IPS-18c (cell line): Measurements from ENCODE around the gene FAM193B.

Source experiments
- H3K4me3 ChIP-seq: 2 replicates; pipeline ENCODE4 v1.7.0; 2013; ENCODE audit warnings: low read depth, mild to moderate bottlenecking, low read length, moderate library complexity; ENCODE audit not compliant: insufficient read depth
- H3K9me3 ChIP-seq: one replicate; pipeline ENCODE4 v1.6.1; 2013; ENCODE audit warnings: mild to moderate bottlenecking, low read length, moderate library complexity; ENCODE audit not compliant: control insufficient read depth, insufficient read depth

FAM193B gene

DNA sequence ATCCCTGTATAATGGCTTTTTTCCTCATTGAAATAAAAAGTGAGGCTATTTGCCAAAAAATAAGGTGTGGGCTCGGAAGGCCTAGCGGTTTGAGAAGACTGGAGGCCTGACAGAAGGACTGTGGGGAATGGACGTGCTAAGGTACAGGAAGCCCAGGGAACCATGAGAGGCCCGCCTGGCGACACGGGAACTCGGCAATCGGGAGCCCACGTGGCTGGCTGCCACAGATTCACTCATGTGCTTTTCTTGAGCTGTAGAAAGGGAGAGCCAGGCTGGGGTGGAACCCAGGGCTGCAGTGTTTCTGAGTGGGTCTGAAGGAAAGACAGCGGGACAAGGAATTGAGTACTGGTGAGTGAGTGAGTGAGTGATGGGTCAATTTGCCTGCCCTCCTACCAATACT lies 25.7 kb downstream of the FAM193B start:
- Histone ChIP-seq H3K4me3 (no peak overlapping the region), H3K9me3 (no peaks in the 10 kb centered on the region)

DNA sequence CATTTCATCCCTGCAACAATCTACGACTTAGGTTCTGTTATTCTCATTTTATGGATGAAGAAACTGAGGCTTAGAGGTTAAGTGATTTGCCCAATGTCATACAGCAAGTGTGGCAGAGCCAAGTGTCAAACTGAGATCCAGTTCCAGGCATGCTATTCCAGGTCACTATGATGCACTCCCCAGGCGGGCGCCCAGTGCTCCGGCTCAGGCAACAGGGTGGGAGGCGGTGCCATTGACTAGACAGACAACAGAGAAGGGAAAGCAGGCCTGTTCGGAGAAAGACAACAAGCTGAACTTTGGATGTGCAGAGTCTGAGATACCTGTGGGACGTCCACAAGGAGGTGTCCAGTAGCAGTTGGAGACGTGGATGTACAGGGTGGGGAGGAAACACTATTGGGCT lies 26.8 kb downstream of the FAM193B start:
- Histone ChIP-seq H3K9me3 (no peaks in the 10 kb centered on the region), H3K4me3 (no peak overlapping the region)

DNA sequence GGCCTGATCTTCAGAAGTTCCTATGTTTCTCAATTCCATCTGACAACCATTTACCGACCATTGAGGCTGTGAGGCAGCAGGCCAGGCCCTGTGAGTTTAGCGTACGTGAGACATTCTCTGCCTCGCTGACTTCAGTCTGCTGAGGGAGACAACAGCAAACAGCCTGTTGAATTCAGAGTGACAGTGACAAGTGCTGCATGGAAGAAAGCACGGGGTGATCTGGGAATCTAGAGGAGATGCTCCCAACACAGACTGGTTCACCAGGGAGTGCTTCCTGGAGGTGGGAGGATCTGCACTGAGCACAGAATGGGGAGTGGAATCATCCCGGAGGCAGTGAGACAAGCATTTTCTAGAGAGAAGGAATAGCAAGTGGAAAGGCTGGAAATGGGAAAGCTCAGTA lies 27.6 kb downstream of the FAM193B start:
- Histone ChIP-seq H3K4me3 (no peak overlapping the region), H3K9me3 (no peaks in the 10 kb centered on the region)

DNA sequence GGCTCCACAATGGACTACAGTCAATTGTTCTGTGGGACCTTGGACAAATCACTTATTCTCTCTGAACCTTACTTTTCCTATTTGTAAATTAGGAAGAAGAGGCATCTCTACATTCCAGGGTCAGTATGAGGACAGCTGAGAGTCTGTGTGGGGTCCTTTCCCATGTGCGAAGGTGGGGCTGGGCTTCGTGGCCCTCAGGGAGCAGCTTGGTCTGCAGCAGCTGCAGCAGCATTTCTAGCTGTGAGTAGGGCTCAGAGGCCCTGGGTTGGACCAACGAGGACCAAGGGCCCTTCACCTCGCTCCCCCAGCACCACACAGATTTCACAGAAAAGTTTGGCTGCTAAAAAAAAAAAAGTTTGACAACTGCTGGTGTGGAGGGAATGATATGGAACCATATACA lies 28.2 kb downstream of the FAM193B start:
- Histone ChIP-seq H3K4me3 (no peak overlapping the region), H3K9me3 (no peaks in the 10 kb centered on the region)

GRCh38 chr5:177524941-177525655 lies 29.3 kb downstream of the FAM193B start:
- Histone ChIP-seq H3K4me3 (no peak overlapping the region), H3K9me3 (no peaks in the 10 kb centered on the region)

- Histone ChIP-seq H3K9me3 (no peaks in the 10 kb centered on the region), H3K4me3 (no peak overlapping the region)
Observed at GRCh38 chr5:177524539-177524900, 29.8 kb downstream of the FAM193B start.

GRCh38 chr5:177523711-177524538 lies 30.4 kb downstream of the FAM193B start:
- H3K9me3 ChIP-seq, result no peaks in the 10 kb centered on the region
- no peak overlapping the region for H3K4me3 ChIP-seq

DNA sequence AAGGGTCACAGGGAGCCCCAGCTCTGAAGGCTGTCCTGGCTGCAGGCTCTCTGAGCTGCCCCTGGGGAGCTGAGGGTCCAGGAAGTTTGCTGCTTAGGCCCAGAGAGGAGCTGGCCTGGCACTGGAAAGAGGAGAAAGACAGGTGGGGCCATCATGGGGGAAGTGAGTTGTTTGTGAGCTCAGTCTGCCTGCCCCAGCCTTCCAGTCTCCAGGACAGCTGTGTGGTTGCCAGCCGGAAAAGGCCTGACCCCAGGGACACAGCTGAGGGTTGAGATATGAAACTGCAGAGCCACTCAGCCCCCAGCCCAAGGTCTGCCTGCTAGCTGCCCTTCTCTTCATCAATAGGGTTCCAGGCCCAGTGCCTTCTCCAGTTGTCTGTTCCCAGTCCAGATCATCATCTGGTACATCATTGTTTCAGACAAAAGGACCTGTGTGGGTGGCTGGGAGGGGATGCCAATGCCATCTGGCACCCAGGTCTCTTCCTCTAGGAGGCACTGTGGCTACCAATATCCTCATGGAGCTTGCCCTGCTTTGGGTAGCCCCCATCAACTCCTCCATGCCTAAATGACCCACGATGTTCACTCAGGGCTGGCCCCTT lies 33.3 kb downstream of the FAM193B start:
- no peak overlapping the region for H3K4me3 ChIP-seq
- no peaks in the 10 kb centered on the region for H3K9me3 ChIP-seq

DNA sequence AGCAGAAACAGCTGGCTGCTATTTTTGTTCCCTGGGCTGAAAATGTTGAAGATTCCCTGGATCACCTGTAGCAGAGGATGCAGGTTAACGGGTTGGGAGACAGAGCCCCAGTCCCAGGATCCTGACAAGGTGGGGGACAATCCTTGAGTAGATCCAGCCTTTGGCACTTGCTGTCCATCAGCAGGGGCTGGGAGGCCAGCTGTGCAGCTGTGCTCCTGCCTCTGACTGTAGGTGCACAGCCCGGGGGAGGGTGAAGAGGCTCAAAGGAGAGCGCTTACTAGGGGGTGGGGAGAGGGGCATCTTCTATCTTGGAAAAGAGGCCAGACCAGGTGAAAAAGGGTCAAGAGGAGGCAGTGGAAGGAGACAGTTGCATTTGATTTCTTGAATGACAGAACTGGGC lies 34.1 kb downstream of the FAM193B start:
- Histone ChIP-seq H3K9me3 (no peaks in the 10 kb centered on the region), H3K4me3 (no peak overlapping the region)

DNA sequence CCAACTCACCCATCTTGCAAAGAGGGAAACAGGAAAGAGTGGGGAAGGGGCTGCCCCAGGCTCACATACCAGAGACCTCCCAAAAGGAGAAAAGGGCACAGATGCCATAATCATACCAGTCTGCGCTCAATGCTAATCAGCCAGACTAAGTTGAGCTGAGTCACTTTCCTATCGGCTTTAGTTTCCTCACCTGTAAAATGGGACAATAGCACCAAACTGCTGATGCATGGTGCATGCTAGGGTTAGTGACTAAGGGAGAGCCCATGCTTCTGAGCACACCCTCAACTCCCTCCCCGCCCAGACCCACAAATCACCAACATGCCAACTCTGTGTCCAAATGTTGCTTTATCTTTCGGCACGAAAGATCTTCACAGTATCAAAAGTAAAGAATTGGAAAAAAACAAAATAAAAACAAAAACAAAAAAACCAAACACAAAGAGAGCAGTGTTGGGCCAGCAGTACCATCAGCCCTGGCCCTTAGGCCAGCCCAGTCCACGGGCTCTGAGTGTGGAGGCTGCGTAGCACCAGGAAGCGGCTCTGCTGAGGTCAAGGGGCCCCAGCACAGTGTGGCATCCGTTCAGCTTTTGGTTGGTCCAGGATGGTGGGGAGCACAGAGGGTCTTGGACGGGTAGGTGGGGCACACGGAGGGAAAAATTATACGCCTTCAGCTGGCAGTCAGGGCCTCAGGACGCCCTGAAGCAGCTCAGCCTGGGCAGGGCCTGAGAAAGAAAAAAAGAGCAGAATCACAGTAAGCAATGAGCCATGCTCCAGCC lies 34.7 kb downstream of the FAM193B start:
- no peaks in the 10 kb centered on the region for H3K9me3 ChIP-seq
- no peak overlapping the region for H3K4me3 ChIP-seq

DNA sequence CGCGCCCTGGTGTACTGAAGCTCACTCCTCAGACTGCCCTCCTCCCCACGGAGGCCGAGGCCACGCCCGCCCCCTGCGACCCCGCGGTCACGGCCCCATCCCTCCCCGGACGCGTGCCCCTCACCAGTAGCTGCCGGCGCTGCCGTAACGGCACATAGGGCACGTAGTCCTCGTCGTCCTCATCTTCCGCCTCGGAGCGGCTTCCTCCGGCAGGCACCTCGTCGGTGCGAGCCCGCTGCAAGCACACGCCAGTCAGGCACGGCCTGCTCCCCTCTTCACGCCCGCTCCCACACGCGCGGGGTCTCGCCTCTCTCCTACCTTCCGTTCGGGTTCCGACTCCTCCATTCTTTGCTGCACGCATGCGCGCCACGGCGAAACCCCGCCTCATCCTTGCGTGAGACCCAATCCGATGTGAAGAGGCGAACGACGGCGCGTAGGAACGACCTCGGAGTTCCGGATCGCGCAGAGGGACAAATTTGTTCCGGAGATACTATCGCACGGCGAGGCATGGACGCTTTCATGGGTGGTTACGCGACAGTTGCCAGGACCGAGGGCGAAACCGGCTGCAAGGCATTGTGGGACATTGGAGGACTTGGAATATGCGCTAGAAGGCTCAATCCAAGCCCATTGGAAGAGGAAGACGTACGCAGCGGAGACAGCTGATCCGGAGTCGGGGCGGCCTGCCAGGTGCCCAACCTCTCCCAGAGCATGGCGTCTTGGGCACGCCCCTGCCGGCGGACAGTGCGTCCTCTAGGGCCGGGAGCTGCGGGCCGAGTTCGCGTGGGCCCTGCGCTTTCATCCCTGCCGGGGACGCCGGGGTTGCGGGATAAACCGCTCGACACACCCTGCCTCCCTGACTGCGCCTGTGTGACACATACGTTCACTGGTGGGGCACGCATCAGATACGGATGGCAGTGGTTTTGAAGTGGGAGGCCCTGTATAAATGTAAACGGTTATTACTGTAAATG lies 37.5 kb downstream of the FAM193B start, which contains the start of gene DDX41:
Gene DDX41 (minus strand): TSS at position 361 of the 968 bp plus-strand sequence. CDS start 16 bp downstream, at position 345.
- Histone ChIP-seq H3K4me3 (peak within 1 kb of the TSS; percentile 95), H3K9me3 (no peaks in the 10 kb centered on the region)

GRCh38 chr5:177515580-177515979 lies 38.8 kb downstream of the FAM193B start:
- H3K4me3 ChIP-seq, result 0 out of 2 replicates have a peak overlapping the region, but pooled peaks have one; percentile 95
- no peaks in the 10 kb centered on the region for H3K9me3 ChIP-seq

DNA sequence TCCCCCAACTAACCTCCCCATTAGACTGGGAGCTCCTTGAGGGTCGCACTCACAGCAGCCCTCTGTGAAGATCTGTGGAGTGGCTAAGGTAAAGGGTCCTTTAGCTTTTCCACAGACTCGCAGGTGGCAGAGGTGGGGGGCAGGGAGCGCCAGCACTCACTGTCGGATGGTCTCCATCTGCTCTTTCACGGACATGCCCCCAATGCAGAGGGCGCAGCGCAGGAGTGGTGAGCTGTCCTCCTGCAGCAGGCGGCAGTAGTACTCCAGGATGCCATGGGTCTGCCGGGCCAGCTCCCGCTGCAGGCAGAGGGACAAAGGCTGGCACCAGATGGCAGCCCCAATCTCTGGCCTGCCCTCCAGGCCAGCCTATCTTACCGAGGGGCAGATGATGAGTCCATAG lies 39.8 kb downstream of the FAM193B start:
- no peaks in the 10 kb centered on the region for H3K9me3 ChIP-seq
- no peak overlapping the region for H3K4me3 ChIP-seq

DNA sequence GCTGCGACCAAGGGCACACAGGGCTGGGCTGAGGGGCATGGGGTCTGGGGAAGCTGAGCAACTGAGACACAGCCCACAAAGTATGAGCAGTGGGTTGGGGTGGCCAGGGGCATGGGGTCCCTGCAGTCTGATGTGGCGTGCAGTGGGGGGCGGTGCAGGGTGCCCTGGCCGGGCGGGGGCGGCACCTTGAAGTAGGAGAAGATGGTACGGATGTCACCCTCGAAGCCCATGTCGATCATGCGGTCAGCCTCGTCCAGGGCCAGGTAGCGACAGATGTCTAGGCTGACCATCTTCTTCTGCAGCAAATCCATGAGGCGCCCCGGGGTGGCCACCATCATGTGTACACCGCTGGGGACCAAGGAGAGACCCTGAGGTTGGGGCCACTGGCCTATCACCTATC lies 40.9 kb downstream of the FAM193B start:
- no peaks in the 10 kb centered on the region for H3K9me3 ChIP-seq
- no peak overlapping the region for H3K4me3 ChIP-seq

GRCh38 chr5:177512736-177513380 lies 41.5 kb downstream of the FAM193B start:
- Histone ChIP-seq H3K4me3 (no peak overlapping the region), H3K9me3 (no peaks in the 10 kb centered on the region)
